MM.1S (cell line): ENCODE results near the gene POSTN.

Source experiments
- DNase-seq: peaks from one replicate; pipeline ENCODE4 v3.0.0-alpha.2; 2015
- H2AFZ ChIP-seq: fragments of 300-600 bp; sonication (generic); 2 replicates; pipeline ENCODE4 v1.6.0; 2016; ENCODE audit warnings: antibody characterized with exemption, low read length
- H3F3A ChIP-seq: fragments of 300-600 bp; sonication (generic); 2 replicates; pipeline ENCODE4 v1.6.1; 2016; ENCODE audit warnings: mild to moderate bottlenecking, antibody characterized with exemption, low read length, moderate library complexity, mixed read lengths; ENCODE audit not compliant: insufficient read depth
- H3K27ac ChIP-seq: fragments of 300-600 bp; sonication (generic); 2 replicates; pipeline ENCODE4 v1.5.1; 2016; ENCODE audit warnings: mild to moderate bottlenecking, low read length
- H3K27me3 ChIP-seq: fragments of 300-600 bp; sonication (generic); replicated peaks from 2 replicates; pipeline ENCODE4 v1.6.0; 2016; ENCODE audit warnings: low read length; ENCODE audit not compliant: insufficient read depth
- H3K36me3 ChIP-seq: fragments of 300-600 bp; sonication (generic); replicated peaks from 2 replicates; pipeline ENCODE4 v1.6.1; 2016; ENCODE audit warnings: mild to moderate bottlenecking, low read length, mixed read lengths; ENCODE audit not compliant: insufficient read depth
- H3K4me1 ChIP-seq: fragments of 300-600 bp; sonication (generic); 2 replicates; pipeline ENCODE4 v1.6.1; 2016; ENCODE audit warnings: low read length, mixed read lengths
- H3K4me2 ChIP-seq: fragments of 300-600 bp; sonication (generic); 2 replicates; pipeline ENCODE4 v1.6.0; 2016; ENCODE audit warnings: low read depth, low read length
- H3K4me3 ChIP-seq: fragments of 300-600 bp; sonication (generic); 2 replicates; pipeline ENCODE4 v1.5.1; 2016; ENCODE audit warnings: low read length, mixed read lengths
- H3K79me2 ChIP-seq: fragments of 300-600 bp; sonication (generic); 2 replicates; pipeline ENCODE4 v1.6.1; 2016; ENCODE audit warnings: mixed run types, low read length, mixed read lengths
- H3K9ac ChIP-seq: fragments of 300-600 bp; sonication (generic); 2 replicates; pipeline ENCODE4 v1.6.1; 2016; ENCODE audit warnings: low read length, mixed read lengths
- H3K9me2 ChIP-seq: fragments of 300-600 bp; sonication (generic); replicated peaks from 2 replicates; pipeline ENCODE4 v1.6.1; 2016; ENCODE audit warnings: mild to moderate bottlenecking, low read length, mixed read lengths; ENCODE audit not compliant: insufficient read depth
- H3K9me3 ChIP-seq: fragments of 300-600 bp; sonication (generic); replicated peaks from 2 replicates; pipeline ENCODE4 v1.6.1; 2016; ENCODE audit warnings: mild to moderate bottlenecking, low read length, mixed read lengths; ENCODE audit not compliant: insufficient read depth
- H4K20me1 ChIP-seq: fragments of 300-600 bp; sonication (generic); 2 replicates; pipeline ENCODE4 v1.6.1; 2016; ENCODE audit warnings: mild to moderate bottlenecking, low read length, moderate library complexity, mixed read lengths; ENCODE audit not compliant: insufficient read depth
- EZH2 ChIP-seq: fragments of 300-600 bp; sonication (generic); optimal IDR thresholded peaks from 2 replicates; pipeline ENCODE3; 2017; ENCODE audit warnings: low read depth, mild to moderate bottlenecking, antibody characterized with exemption, low read length, mixed read lengths
- EZH2phosphoT487 ChIP-seq: fragments of 300-600 bp; sonication (generic); IDR thresholded peaks from 2 replicates; pipeline ENCODE4 v1.6.1; 2018; ENCODE audit warnings: antibody characterized with exemption, low read length
- TF ChIP-seq, protein P1 (sequence below): fragments of 300-600 bp; sonication (generic); IDR thresholded peaks from 2 replicates; pipeline ENCODE4 v1.5.1; 2016; ENCODE audit warnings: antibody characterized with exemption, low read length, mixed read lengths

The POSTN gene

DNA sequence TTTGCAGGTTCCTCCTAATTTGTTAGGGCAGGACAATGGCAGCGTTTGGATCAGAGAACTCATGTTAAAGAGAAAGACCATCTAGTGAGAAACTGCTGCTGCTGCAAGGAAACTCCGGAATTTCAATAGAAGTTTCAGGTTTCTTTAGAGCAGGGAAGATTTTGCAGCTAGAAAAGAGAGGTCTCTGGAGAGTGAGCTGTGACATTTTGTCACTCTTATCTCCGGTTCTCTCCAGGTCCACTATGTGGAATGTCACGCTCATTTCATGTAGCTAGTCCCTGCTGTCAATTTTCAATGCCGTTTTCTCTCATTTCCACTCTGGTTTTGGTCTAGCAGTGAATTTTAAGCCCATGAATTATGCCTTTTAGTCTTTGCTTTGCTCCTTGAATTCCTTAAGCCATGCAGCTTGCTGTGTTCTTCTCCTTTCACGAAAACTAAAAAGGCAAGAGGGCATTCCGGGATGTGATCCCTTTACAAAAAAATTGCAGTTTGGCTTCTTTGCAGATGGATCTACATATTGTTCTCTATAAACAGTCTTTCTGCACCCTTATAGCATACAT lies 46.7 kb upstream of the POSTN start:
- no peaks in the 10 kb centered on the region for H3K36me3 ChIP-seq
- DNase-seq, result no peak
- H3K9ac ChIP-seq, result no peak overlapping the region
- H3K4me1 ChIP-seq, result no peaks in the 10 kb centered on the region
- no peak overlapping the region for H3K4me2 ChIP-seq
- H2AFZ ChIP-seq, result no peak overlapping the region
- H4K20me1 ChIP-seq, result no peaks in the 10 kb centered on the region
- H3K27me3 ChIP-seq, result no peaks in the 10 kb centered on the region
- H3K79me2 ChIP-seq, result no peaks in the 10 kb centered on the region
- H3K27ac ChIP-seq, result no peak overlapping the region
- TF ChIP-seq EZH2phosphoT487 (no peak), EZH2 (no peak)
- TF ChIP-seq, protein P1, sequence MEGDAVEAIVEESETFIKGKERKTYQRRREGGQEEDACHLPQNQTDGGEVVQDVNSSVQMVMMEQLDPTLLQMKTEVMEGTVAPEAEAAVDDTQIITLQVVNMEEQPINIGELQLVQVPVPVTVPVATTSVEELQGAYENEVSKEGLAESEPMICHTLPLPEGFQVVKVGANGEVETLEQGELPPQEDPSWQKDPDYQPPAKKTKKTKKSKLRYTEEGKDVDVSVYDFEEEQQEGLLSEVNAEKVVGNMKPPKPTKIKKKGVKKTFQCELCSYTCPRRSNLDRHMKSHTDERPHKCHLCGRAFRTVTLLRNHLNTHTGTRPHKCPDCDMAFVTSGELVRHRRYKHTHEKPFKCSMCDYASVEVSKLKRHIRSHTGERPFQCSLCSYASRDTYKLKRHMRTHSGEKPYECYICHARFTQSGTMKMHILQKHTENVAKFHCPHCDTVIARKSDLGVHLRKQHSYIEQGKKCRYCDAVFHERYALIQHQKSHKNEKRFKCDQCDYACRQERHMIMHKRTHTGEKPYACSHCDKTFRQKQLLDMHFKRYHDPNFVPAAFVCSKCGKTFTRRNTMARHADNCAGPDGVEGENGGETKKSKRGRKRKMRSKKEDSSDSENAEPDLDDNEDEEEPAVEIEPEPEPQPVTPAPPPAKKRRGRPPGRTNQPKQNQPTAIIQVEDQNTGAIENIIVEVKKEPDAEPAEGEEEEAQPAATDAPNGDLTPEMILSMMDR, result no peak
- no peak overlapping the region for H3K4me3 ChIP-seq
- H3K9me3 ChIP-seq, result no peaks in the 10 kb centered on the region
- no peaks in the 10 kb centered on the region for H3K9me2 ChIP-seq
- H3F3A ChIP-seq, result no peaks in the 10 kb centered on the region

DNA sequence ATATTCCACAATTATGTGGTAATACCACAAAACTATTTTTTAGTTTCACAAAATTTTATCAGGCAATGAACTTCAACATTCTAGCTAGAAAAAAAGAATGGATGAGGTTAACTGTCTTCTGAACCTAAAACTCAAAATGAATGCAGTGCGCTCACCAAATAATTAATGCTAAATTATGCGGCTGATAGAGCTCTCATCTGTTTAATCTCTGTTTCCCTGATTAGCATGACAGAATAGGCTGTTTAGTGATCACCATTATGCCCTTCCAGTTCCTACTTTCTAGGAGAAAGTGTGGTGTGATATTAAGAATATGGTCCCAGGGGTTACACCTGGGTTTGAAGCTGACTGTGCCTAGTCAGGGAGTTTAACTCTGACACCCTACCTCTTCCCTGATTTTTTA lies 42.8 kb upstream of the POSTN start:
- no peaks in the 10 kb centered on the region for H3K27me3 ChIP-seq
- H3K36me3 ChIP-seq, result no peaks in the 10 kb centered on the region
- H3K4me3 ChIP-seq, result no peak overlapping the region
- H3K9me2 ChIP-seq, result no peaks in the 10 kb centered on the region
- no peak overlapping the region for H3K27ac ChIP-seq
- TF ChIP-seq EZH2 (no peak), EZH2phosphoT487 (no peak)
- TF ChIP-seq, protein P1, result no peak
- H2AFZ ChIP-seq, result no peak overlapping the region
- H3K79me2 ChIP-seq, result no peaks in the 10 kb centered on the region
- no peaks in the 10 kb centered on the region for H3K4me1 ChIP-seq
- no peaks in the 10 kb centered on the region for H4K20me1 ChIP-seq
- H3K9ac ChIP-seq, result no peak overlapping the region
- no peaks in the 10 kb centered on the region for H3K9me3 ChIP-seq
- H3F3A ChIP-seq, result no peaks in the 10 kb centered on the region
- no peak overlapping the region for H3K4me2 ChIP-seq
- DNase-seq, result no peak

DNA sequence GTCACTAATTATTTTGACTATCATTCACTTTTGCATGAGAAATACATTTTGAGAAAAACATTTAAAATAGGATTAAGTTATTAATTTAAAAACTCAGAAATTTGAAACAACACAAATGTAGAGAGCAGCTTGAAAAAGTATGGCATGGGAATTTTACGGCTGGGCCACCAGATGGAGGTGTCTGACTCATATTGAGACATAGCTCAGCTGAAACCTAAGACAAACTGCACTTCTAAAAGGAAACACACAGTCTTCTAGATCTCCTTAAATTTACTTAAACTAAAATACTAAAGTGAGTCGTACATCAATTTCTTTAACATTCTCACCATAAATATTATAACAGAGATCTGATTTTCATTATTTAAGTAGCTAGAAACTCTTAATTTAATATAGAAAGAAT lies 41.9 kb upstream of the POSTN start:
- no peak for DNase-seq
- no peaks in the 10 kb centered on the region for H3K79me2 ChIP-seq
- H3F3A ChIP-seq, result no peaks in the 10 kb centered on the region
- H3K27ac ChIP-seq, result no peak overlapping the region
- no peak overlapping the region for H3K9ac ChIP-seq
- no peaks in the 10 kb centered on the region for H3K27me3 ChIP-seq
- no peak overlapping the region for H3K4me2 ChIP-seq
- no peaks in the 10 kb centered on the region for H3K9me2 ChIP-seq
- H4K20me1 ChIP-seq, result no peaks in the 10 kb centered on the region
- no peak overlapping the region for H2AFZ ChIP-seq
- no peak overlapping the region for H3K4me3 ChIP-seq
- H3K9me3 ChIP-seq, result no peaks in the 10 kb centered on the region
- TF ChIP-seq EZH2, result no peak
- TF ChIP-seq EZH2phosphoT487, result no peak
- TF ChIP-seq, protein P1, result no peak
- no peaks in the 10 kb centered on the region for H3K4me1 ChIP-seq
- no peaks in the 10 kb centered on the region for H3K36me3 ChIP-seq
